CD4-positive, CD25-positive, alpha-beta regulatory T cell (primary cell): ENCODE measurements around the gene RBFOX1. TPM values are rescaled to one million over a fixed set of nuclear protein-coding genes. Genes with fewer than 3 reads are reported as not detected.

Source experiments
- ATAC-seq, 2 donors: fragments of 150-1000 bp; cut with Tn5 transposase; one replicate each; pipeline ENCODE4 v1.10.0; 2021; ENCODE audit warnings: low read depth in 2 of 2, moderate number of reproducible peaks in 2 of 2, moderate library complexity in 1 of 2
- DNase-seq, 3 donors: peaks; one replicate each; pipeline versions ENCODE4 v3.0.0 to v3.0.0-alpha.2; 2012 to 2022; ENCODE audit warnings: mixed read lengths in 1 of 3
- H3K27ac ChIP-seq: one replicate; pipeline ENCODE4 v1.7.0; 2013; ENCODE audit warnings: mild to moderate bottlenecking, low read length; ENCODE audit not compliant: insufficient read depth, poor library complexity, severe bottlenecking
- H3K27me3 ChIP-seq: one replicate; pipeline ENCODE4 v1.7.0; 2013; ENCODE audit warnings: low read length; ENCODE audit not compliant: control insufficient read depth, insufficient read depth
- H3K36me3 ChIP-seq: one replicate; pipeline ENCODE4 v1.7.0; 2013; ENCODE audit warnings: mild to moderate bottlenecking, low read length, moderate library complexity; ENCODE audit not compliant: control insufficient read depth, insufficient read depth
- H3K4me1 ChIP-seq: 2 replicates; pipeline ENCODE4 v1.7.0; 2013; ENCODE audit warnings: mild to moderate bottlenecking, low read length; ENCODE audit not compliant: insufficient read depth, control insufficient read depth, poor library complexity, severe bottlenecking
- H3K4me3 ChIP-seq: one replicate; pipeline ENCODE4 v1.7.0; 2013; ENCODE audit warnings: low read depth, mild to moderate bottlenecking, low read length, moderate library complexity
- H3K9me3 ChIP-seq, 2 experiments: 1 replicate in 1 of 2; 2 replicates in 1 of 2; pipeline ENCODE4 v1.7.0; 2013; ENCODE audit warnings: low read length in 2 of 2, mild to moderate bottlenecking in 1 of 2, moderate library complexity in 1 of 2; ENCODE audit not compliant: control insufficient read depth in 2 of 2
- H3K27ac Mint-ChIP-seq, 3 donors: one replicate each; pipeline ENCODE4 v1.8.0; 2020 to 2022; ENCODE audit warnings: mild to moderate bottlenecking in 3 of 3, mixed read lengths in 3 of 3, moderate library complexity in 2 of 3
- H3K27me3 Mint-ChIP-seq: one replicate; pipeline ENCODE4 v1.8.0; 2022; ENCODE audit warnings: mild to moderate bottlenecking, mixed read lengths
- H3K36me3 Mint-ChIP-seq: one replicate; pipeline ENCODE4 v1.8.0; 2020; ENCODE audit warnings: mixed read lengths
- H3K4me1 Mint-ChIP-seq, 4 donors: one replicate each; pipeline ENCODE4 v1.8.0; 2020 to 2022; ENCODE audit warnings: mixed read lengths in 4 of 4, mild to moderate bottlenecking in 1 of 4
- H3K4me3 Mint-ChIP-seq, 4 donors: one replicate each; pipeline ENCODE4 v1.8.0; 2020 to 2022; ENCODE audit warnings: mild to moderate bottlenecking in 4 of 4, mixed read lengths in 4 of 4, moderate library complexity in 3 of 4
- H3K9me3 Mint-ChIP-seq, 7 donors: one replicate each; pipeline ENCODE4 v1.8.0; 2020 to 2022; ENCODE audit warnings: mixed read lengths in 7 of 7, mild to moderate bottlenecking in 3 of 7, moderate library complexity in 2 of 7
- polyA plus RNA-seq, 4 donors: library from polyadenylated mRNA; unstranded; fragments of 300-500 nt; fragmentation: Illumina TruSeq; gene quantifications; one replicate each; pipeline ENCODE4 v1.2.3, GENCODE V29; 2021
- total RNA-seq: library from RNA; stranded (reverse); gene quantifications from one replicate; pipeline ENCODE4 v1.2.3, GENCODE V29; 2022

RBFOX1 gene
- total and polyA plus RNA-seq, 5 donors from 2014 or later, result not detected

GRCh38 chr16:7637446-7637845 lies 304.8 kb downstream of the RBFOX1 start:
- ATAC-seq (no peak), DNase-seq (no peak)
- Mint-ChIP-seq H3K27me3 (no peaks in the 10 kb centered on the region), H3K4me3 (no peak overlapping the region), H3K4me1 (no peaks in the 10 kb centered on the region), H3K36me3 (no peaks in the 10 kb centered on the region), H3K9me3 (peaks cover 3 to 21% (median 8%) of the 10 kb centered on the region in 7 donors), H3K27ac (no peak overlapping the region)
- Histone ChIP-seq H3K9me3 (peaks cover 0 to 15% of the 10 kb centered on the region in 2 experiments), H3K36me3 (no peaks in the 10 kb centered on the region), H3K27me3 (no peaks in the 10 kb centered on the region), H3K4me1 (no peaks in the 10 kb centered on the region), H3K4me3 (no peak overlapping the region), H3K27ac (no peak overlapping the region)

GRCh38 chr16:7638306-7638705 lies 305.7 kb downstream of the RBFOX1 start:
- H3K27ac Mint-ChIP-seq, result peak overlapping the region in 1 of 3 donors; percentile 32
- H3K36me3 Mint-ChIP-seq, result no peaks in the 10 kb centered on the region
- ATAC-seq, result no peak
- Histone ChIP-seq H3K27ac (no peak overlapping the region), H3K36me3 (no peaks in the 10 kb centered on the region), H3K4me1 (no peaks in the 10 kb centered on the region), H3K4me3 (no peak overlapping the region), H3K9me3 (peaks cover 0 to 15% of the 10 kb centered on the region in 2 experiments), H3K27me3 (no peaks in the 10 kb centered on the region)
- H3K4me3 Mint-ChIP-seq, result no peak overlapping the region
- no peak for DNase-seq
- no peaks in the 10 kb centered on the region for H3K27me3 Mint-ChIP-seq
- peaks cover 3 to 21% (median 5%) of the 10 kb centered on the region in 7 donors for H3K9me3 Mint-ChIP-seq
- H3K4me1 Mint-ChIP-seq, result no peaks in the 10 kb centered on the region

DNA sequence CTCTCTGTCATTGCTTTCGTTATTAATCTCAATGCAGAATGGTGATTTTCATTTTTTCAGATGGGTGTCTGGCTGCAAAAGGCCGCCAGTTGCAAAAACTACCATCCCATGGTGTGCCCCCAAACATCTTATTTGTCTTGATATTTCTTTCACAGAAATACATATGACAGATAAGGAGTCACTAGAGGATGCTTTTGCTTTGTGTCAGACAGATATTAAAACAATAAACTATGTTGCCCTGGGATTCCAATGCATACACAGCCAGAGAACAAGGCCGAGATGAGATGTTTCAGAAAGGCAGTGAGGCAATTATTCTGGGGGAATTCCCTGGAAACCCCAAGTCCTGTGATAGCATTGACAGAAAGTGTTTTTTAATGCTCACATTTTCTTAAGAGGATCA lies 307.7 kb downstream of the RBFOX1 start:
- no peaks in the 10 kb centered on the region for H3K4me1 ChIP-seq
- no peak for DNase-seq
- Mint-ChIP-seq H3K27ac (no peak overlapping the region), H3K4me3 (no peak overlapping the region), H3K9me3 (peaks cover 3 to 23% (median 9%) of the 10 kb centered on the region in 7 donors), H3K27me3 (no peaks in the 10 kb centered on the region), H3K36me3 (no peaks in the 10 kb centered on the region), H3K4me1 (no peaks in the 10 kb centered on the region)
- ATAC-seq, result no peak
- no peaks in the 10 kb centered on the region for H3K36me3 ChIP-seq
- H3K9me3 ChIP-seq, result peaks cover 0 to 15% of the 10 kb centered on the region in 2 experiments
- no peak overlapping the region for H3K27ac ChIP-seq
- no peaks in the 10 kb centered on the region for H3K27me3 ChIP-seq
- H3K4me3 ChIP-seq, result no peak overlapping the region

- no peak for DNase-seq
- ATAC-seq, result no peak
- Histone ChIP-seq H3K9me3 (peaks cover 0 to 4% of the 10 kb centered on the region in 2 experiments), H3K4me3 (no peak overlapping the region), H3K36me3 (no peaks in the 10 kb centered on the region), H3K27me3 (no peaks in the 10 kb centered on the region), H3K4me1 (no peaks in the 10 kb centered on the region), H3K27ac (no peak overlapping the region)
- Mint-ChIP-seq H3K4me1 (no peaks in the 10 kb centered on the region), H3K4me3 (no peak overlapping the region), H3K36me3 (no peaks in the 10 kb centered on the region), H3K9me3 (peaks cover 3 to 34% (median 8%) of the 10 kb centered on the region in 7 donors), H3K27ac (no peak overlapping the region), H3K27me3 (no peaks in the 10 kb centered on the region)
Observed at GRCh38 chr16:7644176-7644575, 311.5 kb downstream of the RBFOX1 start.

GRCh38 chr16:7644811-7645210 lies 312.2 kb downstream of the RBFOX1 start:
- Histone ChIP-seq H3K27ac (no peak overlapping the region), H3K4me1 (no peaks in the 10 kb centered on the region), H3K4me3 (no peak overlapping the region), H3K27me3 (no peaks in the 10 kb centered on the region), H3K36me3 (no peaks in the 10 kb centered on the region), H3K9me3 (peaks cover 2 to 4% of the 10 kb centered on the region in 2 experiments)
- no peaks in the 10 kb centered on the region for H3K4me1 Mint-ChIP-seq
- peaks cover 3 to 32% (median 7%) of the 10 kb centered on the region in 7 donors for H3K9me3 Mint-ChIP-seq
- H3K27ac Mint-ChIP-seq, result no peak overlapping the region
- ATAC-seq, result no peak
- no peaks in the 10 kb centered on the region for H3K27me3 Mint-ChIP-seq
- no peak overlapping the region for H3K4me3 Mint-ChIP-seq
- no peaks in the 10 kb centered on the region for H3K36me3 Mint-ChIP-seq
- no peak for DNase-seq

GRCh38 chr16:7646821-7647500 lies 314.3 kb downstream of the RBFOX1 start:
- DNase-seq, result no peak
- no peaks in the 10 kb centered on the region for H3K36me3 ChIP-seq

GRCh38 chr16:7650431-7650830 lies 317.8 kb downstream of the RBFOX1 start:
- H3K27ac ChIP-seq, result no peak overlapping the region
- peaks cover 3 to 26% (median 12%) of the 10 kb centered on the region in 7 donors for H3K9me3 Mint-ChIP-seq
- H3K27me3 ChIP-seq, result no peaks in the 10 kb centered on the region
- H3K27ac Mint-ChIP-seq, result no peak overlapping the region
- H3K4me3 ChIP-seq, result no peak overlapping the region
- ATAC-seq (no peak), DNase-seq (no peak)
- no peaks in the 10 kb centered on the region for H3K27me3 Mint-ChIP-seq
- H3K4me1 ChIP-seq, result no peaks in the 10 kb centered on the region
- no peaks in the 10 kb centered on the region for H3K36me3 ChIP-seq
- H3K9me3 ChIP-seq, result peaks cover 2 to 15% of the 10 kb centered on the region in 2 experiments
- H3K4me3 Mint-ChIP-seq, result no peak overlapping the region
- H3K4me1 Mint-ChIP-seq, result no peaks in the 10 kb centered on the region
- H3K36me3 Mint-ChIP-seq, result no peaks in the 10 kb centered on the region

More at GRCh38 chr16:7646821-7647500, 314.3 kb downstream of the RBFOX1 start:
- no peak for ATAC-seq
- peaks cover 3 to 32% (median 12%) of the 10 kb centered on the region in 7 donors for H3K9me3 Mint-ChIP-seq
- H3K4me3 Mint-ChIP-seq, result no peak overlapping the region
- H3K27ac ChIP-seq, result no peak overlapping the region
- H3K4me1 Mint-ChIP-seq, result no peaks in the 10 kb centered on the region
- no peak overlapping the region for H3K4me3 ChIP-seq
- H3K4me1 ChIP-seq, result no peaks in the 10 kb centered on the region
- H3K9me3 ChIP-seq, result peaks cover 2 to 15% of the 10 kb centered on the region in 2 experiments
- H3K36me3 Mint-ChIP-seq, result no peaks in the 10 kb centered on the region
- no peak overlapping the region for H3K27ac Mint-ChIP-seq
- no peaks in the 10 kb centered on the region for H3K27me3 Mint-ChIP-seq
- no peaks in the 10 kb centered on the region for H3K27me3 ChIP-seq
